Stimulated activated CD4-positive, alpha-beta T cell treated with anti-CD3 and anti-CD28 coated beads, Interleukin-15, amount 100 ng/mL, for 24 hours (primary cell): ENCODE measurements around the gene PAK5.

ENCODE experiments used
- DNase-seq: peaks from one replicate; pipeline ENCODE4 v3.0.0-alpha.2; 2020

The PAK5 gene

GRCh38 chr20:9515741-9516233 lies 323.1 kb downstream of the PAK5 start:
- no peak for DNase-seq

GRCh38 chr20:9515214-9515585 lies 323.7 kb downstream of the PAK5 start:
- DNase-seq, result no peak

GRCh38 chr20:9514461-9515213 lies 324.2 kb downstream of the PAK5 start, which contains the start of gene LAMP5:
TSS of gene LAMP5 (plus strand) at chr20:9514590. CDS start at chr20:9514853, 263 bp downstream.
- DNase-seq, result no peak

- no peak for DNase-seq
Measured at GRCh38 chr20:9514072-9514460, 324.8 kb downstream of the PAK5 start.

GRCh38 chr20:9510911-9511310 lies 328.0 kb downstream of the PAK5 start:
- DNase-seq, result no peak

- no peak for DNase-seq
Measured at GRCh38 chr20:9509246-9509645, 329.6 kb downstream of the PAK5 start.

GRCh38 chr20:9508696-9509178 lies 330.1 kb downstream of the PAK5 start:
- no peak for DNase-seq

- DNase-seq, result no peak
Measured at GRCh38 chr20:9508240-9508661, 330.6 kb downstream of the PAK5 start.

- no peak for DNase-seq
Measured at GRCh38 chr20:9507544-9508239, 331.2 kb downstream of the PAK5 start.

- no peak for DNase-seq
Measured at GRCh38 chr20:9506964-9507369, 331.9 kb downstream of the PAK5 start.

- no peak for DNase-seq
Measured at GRCh38 chr20:9506280-9506821, 332.5 kb downstream of the PAK5 start.

GRCh38 chr20:9503526-9504245 lies 335.2 kb downstream of the PAK5 start:
- no peak for DNase-seq

- no peak for DNase-seq
Measured at GRCh38 chr20:9501473-9501872, 337.4 kb downstream of the PAK5 start.

GRCh38 chr20:9500121-9500520 lies 338.8 kb downstream of the PAK5 start:
- no peak for DNase-seq

- no peak for DNase-seq
Measured at GRCh38 chr20:9499126-9499899, 339.6 kb downstream of the PAK5 start.

- DNase-seq, result no peak
Measured at GRCh38 chr20:9498322-9498721, 340.6 kb downstream of the PAK5 start.

- DNase-seq, result no peak
Measured at GRCh38 chr20:9496155-9496554, 342.7 kb downstream of the PAK5 start.

GRCh38 chr20:9495701-9496100 lies 343.2 kb downstream of the PAK5 start:
- no peak for DNase-seq

GRCh38 chr20:9493803-9494202 lies 345.1 kb downstream of the PAK5 start:
- DNase-seq, result no peak

- no peak for DNase-seq
Measured at GRCh38 chr20:9492067-9492466, 346.8 kb downstream of the PAK5 start.

GRCh38 chr20:9491324-9491723 lies 347.6 kb downstream of the PAK5 start:
- no peak for DNase-seq

- no peak for DNase-seq
Measured at GRCh38 chr20:9490631-9491030, 348.2 kb downstream of the PAK5 start.
